GM19099 (cell line): ENCODE measurements around the gene ZFYVE19.

Experiments used
- POLR2A ChIP-seq: IDR thresholded peaks from 3 replicates; pipeline ENCODE4 v1.6.1; 2011; ENCODE audit warnings: low read depth; ENCODE audit not compliant: insufficient read length; ENCODE audit errors: extremely low read depth

ZFYVE19 gene

GRCh38 chr15:40770147-40770721 is 36.7 kb upstream of the ZFYVE19 start:
- TF ChIP-seq POLR2A, result no peak

GRCh38 chr15:40771242-40771641 is 35.6 kb upstream of the ZFYVE19 start:
- no peak for TF ChIP-seq POLR2A

- TF ChIP-seq POLR2A, result no peak
Measured at GRCh38 chr15:40772014-40772413, 34.9 kb upstream of the ZFYVE19 start.

GRCh38 chr15:40773496-40773895 is 33.4 kb upstream of the ZFYVE19 start:
- no peak for TF ChIP-seq POLR2A

GRCh38 chr15:40773902-40774301 is 33.0 kb upstream of the ZFYVE19 start:
- TF ChIP-seq POLR2A, result no peak

- no peak for TF ChIP-seq POLR2A
Measured at GRCh38 chr15:40775007-40775406, 31.9 kb upstream of the ZFYVE19 start.

GRCh38 chr15:40775740-40776536 is 31.0 kb upstream of the ZFYVE19 start:
- no peak for TF ChIP-seq POLR2A

- no peak for TF ChIP-seq POLR2A
Measured at GRCh38 chr15:40776537-40777141, 30.2 kb upstream of the ZFYVE19 start.

- no peak for TF ChIP-seq POLR2A
Measured at GRCh38 chr15:40782609-40783227, 24.2 kb upstream of the ZFYVE19 start.

- TF ChIP-seq POLR2A, result no peak
Measured at GRCh38 chr15:40785164-40785563, 21.7 kb upstream of the ZFYVE19 start.

GRCh38 chr15:40785814-40786213 is 21.1 kb upstream of the ZFYVE19 start:
- TF ChIP-seq POLR2A, result no peak

- no peak for TF ChIP-seq POLR2A
Measured at GRCh38 chr15:40787344-40787841, 19.5 kb upstream of the ZFYVE19 start.

- TF ChIP-seq POLR2A, result no peak
Measured at GRCh38 chr15:40787991-40788390, 18.9 kb upstream of the ZFYVE19 start.

- TF ChIP-seq POLR2A, result no peak
Measured at GRCh38 chr15:40789119-40789518, 17.8 kb upstream of the ZFYVE19 start.

- TF ChIP-seq POLR2A, result no peak
Measured at GRCh38 chr15:40789999-40790398, 16.9 kb upstream of the ZFYVE19 start.
